HG03060 (cell line): Measurements from ENCODE around the gene PGS1.
"Not testable (repeated sequence)": the region's sequence is repeated elsewhere in the genome, so short reads cannot be mapped to it uniquely, and the experiment has no call there.

Experiments
- ATAC-seq: cut with Tn5 transposase; IDR thresholded peaks from one replicate; pipeline ENCODE4 v1.9.1; 2021; ENCODE audit warnings: low read depth, moderate number of reproducible peaks; ENCODE audit not compliant: unreplicated experiment

PGS1 gene, protein sequence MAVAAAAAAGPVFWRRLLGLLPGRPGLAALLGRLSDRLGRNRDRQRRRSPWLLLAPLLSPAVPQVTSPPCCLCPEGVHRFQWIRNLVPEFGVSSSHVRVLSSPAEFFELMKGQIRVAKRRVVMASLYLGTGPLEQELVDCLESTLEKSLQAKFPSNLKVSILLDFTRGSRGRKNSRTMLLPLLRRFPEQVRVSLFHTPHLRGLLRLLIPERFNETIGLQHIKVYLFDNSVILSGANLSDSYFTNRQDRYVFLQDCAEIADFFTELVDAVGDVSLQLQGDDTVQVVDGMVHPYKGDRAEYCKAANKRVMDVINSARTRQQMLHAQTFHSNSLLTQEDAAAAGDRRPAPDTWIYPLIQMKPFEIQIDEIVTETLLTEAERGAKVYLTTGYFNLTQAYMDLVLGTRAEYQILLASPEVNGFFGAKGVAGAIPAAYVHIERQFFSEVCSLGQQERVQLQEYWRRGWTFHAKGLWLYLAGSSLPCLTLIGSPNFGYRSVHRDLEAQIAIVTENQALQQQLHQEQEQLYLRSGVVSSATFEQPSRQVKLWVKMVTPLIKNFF

DNA sequence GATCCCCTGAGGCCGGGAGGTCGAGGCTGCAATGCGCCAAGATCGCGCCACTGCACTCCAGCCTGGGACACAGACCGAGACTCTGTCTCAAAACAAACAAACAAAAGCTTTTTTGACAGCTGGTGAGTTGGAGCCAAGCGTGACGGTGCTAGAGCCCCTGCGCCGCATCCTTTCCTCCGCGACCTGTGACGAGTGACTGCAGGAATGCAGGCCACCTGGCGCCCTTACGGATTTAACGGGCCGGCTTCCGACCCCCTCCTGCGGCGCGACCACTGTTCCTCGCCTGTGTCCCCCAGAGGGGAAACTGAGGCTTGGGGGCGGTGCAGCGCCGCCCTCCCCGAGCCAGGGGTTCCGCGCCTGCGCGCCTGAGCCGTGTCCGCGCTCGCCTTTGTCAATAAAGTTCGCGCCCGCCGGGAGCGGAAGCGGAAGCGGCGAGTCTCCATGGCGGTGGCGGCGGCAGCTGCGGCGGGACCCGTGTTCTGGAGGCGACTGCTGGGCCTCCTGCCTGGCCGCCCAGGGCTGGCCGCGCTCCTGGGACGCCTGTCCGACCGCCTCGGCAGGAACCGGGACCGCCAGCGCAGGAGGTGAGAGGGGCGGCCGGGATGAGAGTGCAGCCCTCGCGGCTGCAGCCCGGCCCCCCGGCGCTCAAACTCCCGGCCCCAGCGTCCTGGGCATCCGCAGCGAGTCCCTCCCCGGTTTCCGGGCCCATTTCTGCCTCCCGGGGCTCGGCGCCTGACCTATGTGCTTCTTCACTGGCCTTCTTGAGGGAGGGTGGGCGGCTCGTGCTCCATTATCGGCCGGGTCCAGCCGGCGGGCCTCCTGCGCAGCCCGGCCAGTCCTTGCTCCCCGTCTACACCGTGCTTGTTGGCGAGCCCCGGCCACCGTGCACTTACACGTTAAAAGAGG lies at the start of gene PGS1:
PGS1 (plus strand) TSS at position 425 of the 906 bp plus-strand sequence; CDS start at position 442, 17 bp downstream.
- ATAC-seq, result no peak

DNA sequence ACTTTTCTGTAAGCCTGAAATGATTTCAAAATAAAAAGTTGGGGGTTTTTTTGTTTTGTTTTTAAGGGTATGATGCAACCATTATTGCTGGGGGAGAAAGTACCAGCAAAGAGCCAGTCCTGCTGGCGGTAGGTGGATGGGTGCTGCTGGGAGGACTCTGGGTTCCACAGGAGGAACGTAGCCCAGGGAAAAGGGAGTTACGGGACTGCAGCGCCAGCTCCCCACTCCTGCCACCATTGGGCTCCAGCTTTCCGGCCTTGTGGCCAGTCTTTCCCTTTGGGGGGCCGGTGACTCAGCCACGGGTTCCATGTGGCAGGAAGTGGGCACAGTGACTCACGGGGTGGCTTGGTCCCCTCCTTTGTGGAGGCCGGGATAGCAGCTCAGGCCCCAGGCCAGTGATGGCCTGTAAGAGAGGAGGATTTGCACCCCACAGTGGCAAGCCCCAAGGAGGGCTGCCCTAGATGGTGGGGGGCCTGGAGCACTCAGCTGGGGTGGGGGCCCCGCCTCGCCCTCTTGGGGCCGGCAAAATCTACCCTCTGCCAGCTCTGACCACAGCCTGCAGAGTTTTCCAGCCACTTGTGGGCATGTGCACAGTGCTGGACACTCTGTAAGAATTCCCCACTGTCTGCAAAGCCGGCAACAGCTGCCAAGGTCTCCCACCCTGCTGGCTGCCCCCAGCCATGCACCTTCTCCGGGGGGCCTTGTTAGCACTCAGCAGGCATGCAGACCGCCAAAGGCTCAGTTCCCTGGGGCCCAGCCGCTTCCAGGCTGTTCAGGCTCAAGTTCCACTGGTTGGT lies 49.0 kb upstream of the PGS1 start:
- no peak for ATAC-seq

DNA sequence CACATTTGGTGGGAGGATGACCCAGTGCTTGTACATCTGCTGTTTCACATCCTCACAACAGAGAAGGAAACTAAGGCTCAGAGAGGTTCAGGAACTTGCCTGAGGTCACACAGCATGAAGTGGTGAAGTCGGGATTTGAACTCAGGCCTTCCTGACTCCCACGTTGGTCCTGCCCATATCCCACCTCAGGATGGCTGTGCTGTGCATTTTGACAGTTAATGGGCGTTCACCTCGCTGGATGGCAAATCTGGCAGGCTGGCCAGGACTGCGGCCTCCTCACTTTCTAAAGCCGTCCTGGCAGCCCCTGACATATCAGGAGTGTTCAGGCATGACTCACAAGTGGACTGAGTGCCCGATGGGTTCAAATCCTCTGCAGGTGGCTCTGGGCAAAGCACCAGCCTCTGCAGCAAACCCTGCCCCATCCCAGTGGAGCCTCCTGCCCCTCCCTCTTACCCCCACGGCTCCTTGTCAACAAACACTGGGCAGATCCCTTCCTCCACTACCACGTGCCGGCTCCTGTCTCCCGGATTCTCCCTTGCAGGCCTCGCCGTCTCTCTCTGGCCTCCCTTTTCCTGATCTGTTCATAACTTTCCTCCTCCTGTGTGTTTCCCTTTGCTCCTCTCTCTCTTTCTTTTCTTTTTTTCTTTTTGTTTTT lies 47.8 kb upstream of the PGS1 start:
- no peak for ATAC-seq

DNA sequence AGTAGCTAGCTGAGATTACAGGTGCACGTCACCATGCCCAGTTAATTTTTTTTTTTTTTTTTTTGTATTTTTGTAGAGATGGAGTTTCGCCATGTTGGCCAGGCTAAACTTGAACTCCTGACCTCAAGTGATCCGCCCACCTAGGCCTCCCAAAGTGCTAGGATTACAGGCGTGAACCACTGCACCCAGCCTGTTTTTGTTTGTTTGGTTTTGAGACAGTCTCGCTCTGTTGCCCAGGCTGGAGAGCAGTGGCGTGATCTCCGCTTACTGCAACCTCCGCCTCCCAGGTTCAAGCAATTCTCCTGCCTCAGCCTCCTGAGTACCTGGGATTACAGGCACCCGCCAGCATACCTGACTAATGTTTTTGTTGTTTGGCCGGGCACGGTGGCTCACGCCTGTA lies 47.1 kb upstream of the PGS1 start:
- ATAC-seq, result not testable (repeated sequence)

DNA sequence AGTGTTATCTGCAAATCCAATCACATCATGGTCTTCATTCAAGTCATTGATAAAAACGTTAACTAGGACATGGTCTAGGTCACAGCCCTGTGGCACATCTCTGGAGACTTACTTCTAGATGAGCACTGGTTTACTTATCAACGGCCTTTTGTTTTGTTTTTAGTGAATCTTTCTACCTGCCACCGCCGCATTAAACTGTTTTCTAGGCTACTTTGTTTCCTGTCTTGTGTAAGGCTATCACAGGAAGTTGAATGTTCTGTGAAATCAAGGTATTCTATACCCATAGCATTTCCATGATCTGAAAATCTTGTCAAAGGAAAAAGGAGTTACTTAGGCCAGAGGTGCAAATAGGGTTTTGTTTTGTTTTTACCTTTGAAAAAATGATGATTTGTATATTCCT lies 45.5 kb upstream of the PGS1 start:
- ATAC-seq, result no peak

DNA sequence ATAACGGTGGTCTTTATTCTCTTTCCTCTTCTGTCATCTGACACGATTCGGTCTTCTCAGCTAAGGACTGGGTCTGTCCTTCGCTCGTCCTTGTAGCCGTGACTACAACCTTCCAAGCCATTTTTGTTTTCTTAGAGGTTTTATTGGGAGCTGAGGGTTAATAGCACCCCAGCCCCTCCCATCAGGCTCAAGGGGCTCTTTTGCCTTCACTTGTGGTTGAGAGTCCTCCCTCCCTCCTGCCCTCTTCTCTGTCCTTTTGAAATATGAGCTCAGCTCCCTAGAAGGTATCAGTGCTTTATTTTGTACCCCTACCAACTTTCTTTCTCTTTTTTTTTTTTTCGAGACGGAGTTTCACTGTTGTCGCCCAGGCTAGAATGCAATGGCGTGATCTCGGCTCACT lies 43.2 kb upstream of the PGS1 start:
- no peak for ATAC-seq

DNA sequence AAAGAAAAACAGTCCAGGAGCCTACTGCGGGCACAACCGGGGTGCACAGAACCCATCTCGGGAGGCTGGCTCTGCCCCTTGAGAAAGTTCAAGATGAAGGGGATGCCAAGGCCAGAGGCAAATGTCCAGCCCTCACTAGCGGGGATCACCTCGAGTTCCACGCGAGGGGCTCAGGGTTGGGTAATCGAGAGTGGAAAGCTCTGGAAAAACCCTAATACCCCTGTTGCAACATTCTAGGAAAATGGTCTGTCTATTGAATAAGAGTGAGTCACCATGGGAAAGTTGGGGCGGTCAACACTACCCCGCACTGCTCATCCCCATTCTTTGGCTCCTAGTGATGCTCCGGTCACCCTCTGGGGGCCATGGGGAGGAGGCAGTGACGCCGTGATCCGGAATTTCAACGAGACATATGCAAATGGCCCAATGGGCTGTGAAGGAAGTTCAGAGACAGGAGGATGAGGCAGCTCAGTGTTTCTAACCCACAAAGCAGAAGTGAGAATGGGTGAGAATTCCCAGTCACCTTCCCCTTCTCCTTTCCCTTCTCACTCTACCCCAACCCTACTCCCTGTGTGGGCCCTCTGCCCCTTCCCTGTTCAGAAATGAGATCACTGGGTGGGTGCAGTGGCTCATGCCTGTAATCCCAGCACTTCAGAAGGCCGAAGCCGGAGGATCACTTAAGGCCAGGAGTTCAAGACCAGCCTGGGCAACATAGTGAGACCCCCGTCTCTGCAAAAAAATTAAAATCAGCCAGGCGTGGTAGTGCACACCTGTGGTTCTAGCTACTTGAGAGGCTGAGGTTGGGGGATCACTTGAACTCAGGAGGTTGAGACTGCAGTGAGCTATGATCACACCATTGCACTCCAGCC lies 41.0 kb upstream of the PGS1 start:
- peak; percentile 54 for ATAC-seq

DNA sequence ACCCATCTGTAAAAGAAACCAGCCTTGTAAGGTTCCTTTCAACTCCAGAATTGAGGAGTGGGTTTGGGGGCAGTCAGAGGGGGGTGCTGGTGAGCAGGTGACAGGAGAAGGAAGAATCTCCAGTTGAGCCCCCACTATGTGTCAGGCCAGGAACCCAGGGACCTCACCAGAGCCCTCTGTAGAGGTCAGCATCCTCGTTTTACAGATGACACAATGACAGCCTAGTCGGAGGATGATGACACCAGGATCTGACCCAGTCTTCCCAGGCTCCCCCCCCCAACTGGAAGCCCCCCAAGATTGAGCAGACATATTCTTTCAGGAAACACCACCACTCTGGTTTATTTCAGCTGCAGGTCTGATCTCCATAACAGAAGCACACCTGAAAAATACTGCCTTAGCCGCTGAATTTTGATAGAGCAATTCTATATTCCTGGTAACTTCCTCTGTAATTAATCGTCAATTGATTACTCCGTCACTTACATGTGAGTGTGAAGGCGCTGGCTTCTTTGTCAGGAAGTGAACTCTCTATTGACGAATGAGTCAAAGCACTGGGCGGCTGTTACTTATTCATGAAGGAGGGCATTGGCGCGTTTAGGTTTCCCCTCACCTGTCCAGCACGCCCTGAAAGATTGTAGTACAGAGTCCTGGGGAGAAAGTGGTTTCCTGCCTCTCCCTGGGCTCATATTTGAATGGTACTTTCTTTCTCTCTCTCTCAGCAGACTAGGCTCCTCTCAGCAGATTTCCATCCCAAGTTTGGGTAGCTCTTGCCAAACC lies 39.8 kb upstream of the PGS1 start:
- no peak for ATAC-seq

DNA sequence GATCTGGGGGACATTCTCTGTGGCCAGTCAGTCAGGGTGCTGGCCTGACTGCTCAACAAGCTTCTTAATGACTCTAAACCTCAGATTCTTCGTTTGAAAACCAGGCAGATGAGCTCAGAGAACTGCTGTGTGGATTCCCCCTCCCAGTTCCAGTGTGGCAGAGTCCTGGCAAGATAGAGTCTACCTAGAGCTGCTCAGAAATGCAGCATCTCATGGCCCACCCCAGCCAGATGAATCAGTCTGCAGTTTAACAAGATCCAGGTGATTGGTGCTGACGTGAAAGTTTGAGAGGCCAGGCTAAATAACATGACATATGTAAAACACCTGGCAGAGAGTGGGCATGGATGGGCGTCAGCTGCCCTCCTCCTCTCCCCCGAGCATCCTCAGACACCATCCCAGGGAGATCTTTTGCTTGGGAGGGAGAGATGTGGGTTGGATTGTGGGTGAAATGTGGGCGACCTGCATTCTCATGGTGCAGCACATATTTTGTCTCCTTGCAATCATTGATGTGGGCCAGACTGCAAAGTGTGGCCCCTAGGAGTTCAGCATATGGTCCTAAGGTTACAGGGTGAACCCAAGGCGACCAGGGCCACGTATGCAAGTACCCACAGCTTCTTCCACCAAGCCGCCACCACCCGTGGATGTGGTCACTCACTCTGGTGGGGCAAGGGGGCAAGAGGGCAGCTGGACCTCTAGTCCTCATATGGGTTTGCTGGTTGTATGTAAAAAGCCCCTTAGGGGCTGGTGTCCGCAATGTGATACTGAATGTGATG lies 38.1 kb upstream of the PGS1 start:
- ATAC-seq, result no peak

DNA sequence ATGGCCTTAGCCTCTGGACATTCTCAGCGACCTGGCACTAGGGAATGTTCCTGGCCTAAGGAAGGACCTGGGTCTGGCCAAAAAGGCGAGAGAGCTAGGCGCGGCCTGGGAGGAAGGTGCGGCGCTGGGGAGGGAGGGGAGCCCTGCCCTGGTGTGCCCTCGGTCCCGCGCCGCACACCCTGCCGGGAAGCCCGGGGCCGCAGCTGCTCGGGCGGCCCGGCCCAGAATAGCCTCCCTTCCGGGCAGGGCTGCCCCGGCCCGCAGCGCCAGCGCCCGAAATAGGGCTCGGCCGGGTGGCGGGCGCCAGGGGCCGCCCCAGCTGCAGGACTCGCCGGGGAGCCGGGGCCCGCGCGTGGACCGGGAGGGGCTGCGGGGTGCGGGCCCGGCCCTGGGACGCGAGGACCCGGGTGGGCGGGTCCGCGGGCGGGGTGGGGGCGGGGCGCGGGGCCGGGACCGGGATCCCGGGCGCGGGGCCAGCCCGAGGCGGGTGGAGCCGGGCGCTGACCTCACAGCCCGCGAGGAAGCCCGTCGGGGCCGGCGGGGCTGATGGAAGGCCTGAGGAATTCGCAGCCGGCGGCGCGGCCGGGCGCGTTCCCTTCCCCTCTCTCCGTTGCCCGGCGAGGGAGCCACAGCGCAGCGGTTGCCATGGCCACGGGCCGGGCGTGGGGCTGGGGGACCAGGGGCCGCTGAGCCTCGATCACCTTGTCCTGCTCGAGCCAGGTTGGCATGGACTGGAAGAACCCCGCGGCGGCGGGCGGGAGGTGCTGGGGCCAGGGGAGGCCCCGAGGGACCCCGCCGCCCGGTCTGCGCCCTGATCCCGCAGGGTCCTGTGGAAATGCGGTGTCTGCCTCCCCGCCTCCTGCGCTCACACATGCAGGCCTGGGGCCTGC lies 36.6 kb upstream of the PGS1 start:
- no peak for ATAC-seq

DNA sequence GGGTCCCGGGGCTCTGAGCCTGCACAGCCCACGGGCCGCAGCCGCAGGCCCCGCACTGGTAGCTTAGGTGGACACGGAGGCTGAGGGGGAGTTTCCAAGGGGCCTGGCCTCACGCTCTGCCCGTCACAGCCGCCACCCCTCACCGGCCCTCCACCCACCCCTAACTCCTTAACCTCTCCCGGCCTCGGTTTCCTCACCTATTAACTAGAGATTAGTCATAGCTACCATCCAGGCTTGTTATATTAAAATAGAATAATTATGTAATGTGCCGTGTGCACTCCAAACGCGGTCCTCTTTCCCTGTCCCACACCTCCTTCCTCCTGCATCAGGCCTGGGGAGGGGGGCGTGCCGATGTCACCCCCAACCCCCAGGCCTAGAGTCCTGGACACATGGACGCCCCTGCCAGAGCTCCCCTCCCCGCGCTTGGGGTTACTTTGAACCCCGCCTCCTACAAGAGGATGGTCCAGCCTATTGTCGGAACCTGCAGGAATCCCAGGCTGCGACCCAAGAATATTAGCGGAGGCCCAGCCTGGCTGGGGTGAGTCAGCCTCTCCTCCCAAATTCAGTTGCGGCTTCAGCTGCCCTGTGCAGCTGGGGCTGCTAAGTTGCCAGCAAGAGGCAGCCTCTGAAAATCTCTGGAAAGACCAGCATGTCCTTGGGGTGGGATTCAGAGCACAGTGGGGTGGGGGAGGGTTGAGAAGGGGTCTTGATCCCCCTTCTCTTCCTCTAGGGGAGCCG lies 35.8 kb upstream of the PGS1 start:
- ATAC-seq, result no peak

DNA sequence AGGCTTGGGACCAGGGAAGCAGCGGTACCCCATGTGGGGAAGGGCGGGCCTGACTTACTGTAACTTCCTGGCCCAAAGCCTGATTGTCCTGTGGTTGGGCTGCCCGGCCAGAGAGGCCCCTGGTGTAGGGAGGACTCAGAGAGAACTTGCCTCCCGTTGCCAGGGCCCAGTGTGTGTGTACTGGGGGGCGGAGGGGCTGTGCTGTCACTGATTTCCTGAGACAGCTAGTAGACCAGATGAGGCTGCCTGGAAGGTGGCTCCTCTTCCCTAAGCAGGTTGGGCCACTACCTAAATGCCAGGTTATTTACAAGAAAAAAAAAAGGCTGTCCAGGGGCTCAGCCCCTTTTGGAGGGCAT lies 35.3 kb upstream of the PGS1 start:
- ATAC-seq, result no peak

DNA sequence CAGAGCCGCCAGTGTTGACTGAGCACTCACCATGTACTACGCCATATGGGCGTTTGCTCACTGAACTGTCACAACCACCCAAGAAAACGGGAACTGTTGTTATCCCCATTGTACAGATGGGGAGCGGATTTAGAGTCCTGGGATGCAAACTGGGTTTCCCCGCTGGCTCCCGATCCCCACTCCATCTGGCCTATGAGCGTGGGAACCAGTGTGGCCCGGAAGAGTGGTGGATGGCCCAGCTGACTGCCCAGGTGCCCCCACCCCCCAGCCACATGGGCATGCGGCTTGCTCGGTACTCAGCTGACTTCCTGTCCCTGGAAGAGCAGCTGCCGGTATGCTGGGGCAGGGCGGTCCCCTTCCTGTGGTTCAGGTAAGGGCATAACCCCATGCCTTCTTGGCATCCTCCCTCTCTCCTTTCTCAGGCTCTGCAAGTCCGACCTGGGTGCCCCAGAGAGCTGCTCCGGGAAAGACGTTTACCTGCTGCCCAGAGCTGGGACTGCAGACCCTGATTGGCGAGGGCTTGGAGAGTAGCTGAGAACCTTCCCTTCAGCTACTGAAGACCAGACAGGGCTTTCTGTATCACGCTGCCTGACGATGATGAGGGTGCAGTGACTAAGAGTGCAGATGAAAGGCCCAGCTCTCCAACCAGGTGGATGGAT lies 34.8 kb upstream of the PGS1 start:
- ATAC-seq, result no peak

DNA sequence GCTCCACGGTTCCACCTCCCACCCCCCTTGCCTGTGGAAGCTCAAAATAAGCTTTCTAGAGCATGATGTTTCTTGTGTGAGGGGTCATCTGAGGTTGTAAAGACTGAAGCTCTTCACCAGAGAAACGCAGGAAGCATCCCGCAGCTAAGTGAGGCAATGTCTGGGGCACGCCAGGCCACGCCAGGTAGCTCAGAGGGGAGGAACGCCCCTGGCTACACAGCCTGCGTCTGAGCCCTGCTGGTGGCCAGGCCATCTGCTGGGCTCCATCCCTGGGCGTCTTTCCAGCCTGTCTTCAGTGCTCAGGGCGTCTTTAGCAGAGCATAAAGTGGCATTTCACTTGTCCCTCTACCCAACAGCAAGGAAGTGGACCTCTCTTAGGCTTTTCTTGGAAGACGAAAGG lies 33.8 kb upstream of the PGS1 start:
- ATAC-seq, result no peak

DNA sequence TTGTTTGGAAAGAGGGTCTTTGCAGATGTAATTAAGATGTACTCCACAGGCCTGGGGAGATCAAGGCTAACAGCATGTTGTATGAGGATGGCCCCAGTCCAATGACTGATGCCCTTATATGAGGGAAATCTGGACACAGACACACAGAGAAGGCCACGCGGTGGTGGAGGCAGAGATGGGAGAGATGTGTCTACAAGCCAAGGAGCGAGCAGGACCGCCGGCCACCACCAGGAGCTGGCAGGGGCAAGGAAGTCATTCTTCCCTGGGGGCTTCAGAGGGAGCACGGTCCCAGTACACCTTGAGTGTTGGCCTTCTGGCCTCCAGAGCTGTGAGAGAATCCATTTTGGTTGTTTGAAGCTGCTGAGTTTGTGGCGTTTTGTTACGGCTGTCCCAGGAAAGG lies 33.3 kb upstream of the PGS1 start:
- no peak for ATAC-seq
